IMR-90 (cell line): Measurements from ENCODE around the gene MYO7B. TPM values are rescaled to one million over a fixed set of nuclear protein-coding genes. Genes with fewer than 3 reads are reported as not detected.

ENCODE experiments used
- ATAC-seq: fragments of 200-7000 bp; cut with Tn5 transposase; 2 replicates; pipeline ENCODE4 v1.9.1; 2020; ENCODE audit warnings: low read depth, mild to moderate bottlenecking, moderate library complexity
- BruUV-seq: library from RNA; stranded (reverse); fragments of 400-500 nt; replicated peaks from 2 replicates; lab custom pipeline; 2021; lab: Mats Ljungman, UMichigan
- CTCF ChIA-PET: fragments of 300-600 bp; formaldehyde crosslinking; extraction: SDS; loops from one replicate; lab custom pipeline; 2021; ENCODE audit warnings: antibody characterized with exemption; lab: Yijun Ruan, JAX
- POLR2A ChIA-PET: fragments of 300-600 bp; sonication (Branson Sonifier 250); formaldehyde crosslinking; loops from one replicate; lab custom pipeline; 2022; ENCODE audit warnings: antibody characterized with exemption; ENCODE audit not compliant: unreplicated experiment; lab: Charles Lee
- DNase-seq: peaks from one replicate; pipeline ENCODE4 v3.0.0; 2013
- H2AFZ ChIP-seq: replicated peaks from 2 replicates; pipeline ENCODE3; 2013; ENCODE audit warnings: low read length, mild to moderate bottlenecking; ENCODE audit not compliant: poor library complexity
- H2AK5ac ChIP-seq: 2 replicates; pipeline ENCODE4 v1.6.1; 2013; ENCODE audit warnings: low read depth, low read length, inconsistent platforms
- H2AK9ac ChIP-seq: replicated peaks from 2 replicates; pipeline ENCODE3; 2013; ENCODE audit warnings: mild to moderate bottlenecking, low read depth, low read length, moderate library complexity; ENCODE audit not compliant: poor library complexity
- H2BK120ac ChIP-seq: 2 replicates; pipeline ENCODE4 v1.6.1; 2013; ENCODE audit warnings: low read depth, low read length, inconsistent platforms
- H2BK15ac ChIP-seq: 3 replicates; pipeline ENCODE4 v1.6.1; 2013; ENCODE audit warnings: low read depth, low read length, inconsistent platforms
- H2BK20ac ChIP-seq: 2 replicates; pipeline ENCODE4 v1.6.1; 2013; ENCODE audit warnings: low read depth, mild to moderate bottlenecking, inconsistent platforms, low read length, moderate library complexity
- H2BK5ac ChIP-seq: 2 replicates; pipeline ENCODE4 v1.6.1; 2013; ENCODE audit warnings: mild to moderate bottlenecking, low read depth, low read length, inconsistent platforms; ENCODE audit not compliant: poor library complexity, severe bottlenecking
- H3K14ac ChIP-seq: replicated peaks from 2 replicates; pipeline ENCODE4 v1.6.1; 2013; ENCODE audit warnings: low read depth, low read length, inconsistent platforms
- H3K18ac ChIP-seq: 2 replicates; pipeline ENCODE4 v1.6.1; 2013; ENCODE audit warnings: low read depth, low read length, control low read depth
- H3K23ac ChIP-seq: 2 replicates; pipeline ENCODE4 v1.6.1; 2013; ENCODE audit warnings: low read depth, low read length, inconsistent platforms
- H3K27ac ChIP-seq: 2 replicates; pipeline ENCODE4 v1.5.1; 2013; ENCODE audit warnings: mild to moderate bottlenecking, control low read depth, low read length; ENCODE audit not compliant: insufficient read depth
- H3K27me3 ChIP-seq: 2 replicates; pipeline ENCODE4 v1.6.1; 2013; ENCODE audit warnings: low read length; ENCODE audit not compliant: control insufficient read depth, insufficient read depth
- H3K36me3 ChIP-seq: 2 replicates; pipeline ENCODE4 v1.6.1; 2013; ENCODE audit warnings: low read length, mixed read lengths; ENCODE audit not compliant: control insufficient read depth, insufficient read depth
- H3K4ac ChIP-seq: 2 replicates; pipeline ENCODE4 v1.6.1; 2013; ENCODE audit warnings: low read depth, low read length, inconsistent platforms
- H3K4me1 ChIP-seq: 2 replicates; pipeline ENCODE4 v1.6.1; 2013; ENCODE audit warnings: low read length, mixed read lengths; ENCODE audit not compliant: control insufficient read depth, insufficient read depth
- H3K4me2 ChIP-seq: 2 replicates; pipeline ENCODE4 v1.6.1; 2013; ENCODE audit warnings: low read depth, mild to moderate bottlenecking, control low read depth, low read length, moderate library complexity
- H3K4me3 ChIP-seq: 2 replicates; pipeline ENCODE4 v1.5.1; 2013; ENCODE audit warnings: low read depth, mild to moderate bottlenecking, control low read depth, low read length, moderate library complexity; ENCODE audit not compliant: insufficient read depth
- H3K56ac ChIP-seq: 2 replicates; pipeline ENCODE4 v1.6.1; 2013; ENCODE audit warnings: low read length, inconsistent platforms; ENCODE audit not compliant: insufficient read depth; ENCODE audit errors: extremely low read depth
- H3K79me1 ChIP-seq, 2 experiments: 2 replicates each; pipeline ENCODE4 v1.6.1; 2013; ENCODE audit warnings: low read length in 2 of 2, inconsistent platforms in 1 of 2, low read depth in 1 of 2
- H3K9ac ChIP-seq: 2 replicates; pipeline ENCODE4 v1.6.1; 2013; ENCODE audit warnings: low read depth, low read length, control low read depth
- H3K9me1 ChIP-seq: 2 replicates; pipeline ENCODE4 v1.6.1; 2013; ENCODE audit warnings: low read length, inconsistent platforms; ENCODE audit not compliant: insufficient read depth
- H3K9me3 ChIP-seq: 2 replicates; pipeline ENCODE4 v1.6.1; 2013; ENCODE audit warnings: low read length; ENCODE audit not compliant: control insufficient read depth, insufficient read depth
- H4K20me1 ChIP-seq: 2 replicates; pipeline ENCODE4 v1.6.1; 2013; ENCODE audit warnings: low read length, inconsistent platforms; ENCODE audit not compliant: insufficient read depth
- H4K5ac ChIP-seq: 2 replicates; pipeline ENCODE4 v1.6.1; 2013; ENCODE audit warnings: mild to moderate bottlenecking, low read depth, low read length, control low read depth
- H4K8ac ChIP-seq, 2 experiments: 2 replicates each; pipeline ENCODE4 v1.6.1; 2013; ENCODE audit warnings: low read depth in 2 of 2, low read length in 2 of 2, control low read depth in 1 of 2, inconsistent platforms in 1 of 2
- H4K91ac ChIP-seq: 2 replicates; pipeline ENCODE4 v1.6.1; 2013; ENCODE audit warnings: low read depth, low read length, inconsistent platforms; ENCODE audit not compliant: insufficient read depth
- BHLHE40 ChIP-seq: fragments of 150-350 bp; IDR thresholded peaks from 2 replicates; pipeline ENCODE4 v1.6.1; 2016; ENCODE audit warnings: mild to moderate bottlenecking, low read depth, low read length
- CEBPB ChIP-seq: IDR thresholded peaks from 2 replicates; pipeline ENCODE4 v1.6.1; 2012; ENCODE audit warnings: low read depth, low read length, improper control_type of control experiment
- CHD1 ChIP-seq: IDR thresholded peaks from 2 replicates; pipeline ENCODE4 v1.6.1; 2012; ENCODE audit warnings: low read depth, low read length, improper control_type of control experiment
- CTCF ChIP-seq: conservative IDR thresholded peaks from 2 replicates; pipeline ENCODE4 v1.5.1; 2012; ENCODE audit warnings: mild to moderate bottlenecking, low read depth, low read length, improper control_type of control experiment
- FOS ChIP-seq: fragments of 150-350 bp; IDR thresholded peaks from 2 replicates; pipeline ENCODE4 v1.6.1; 2016; ENCODE audit warnings: low read depth, low read length
- MAZ ChIP-seq: IDR thresholded peaks from 2 replicates; pipeline ENCODE4 v1.6.1; 2012; ENCODE audit warnings: low read depth, mild to moderate bottlenecking, low read length, improper control_type of control experiment, moderate library complexity, borderline replicate concordance
- MXI1 ChIP-seq: IDR thresholded peaks from 2 replicates; pipeline ENCODE4 v1.6.1; 2012; ENCODE audit warnings: low read depth, mild to moderate bottlenecking, low read length, moderate library complexity, borderline replicate concordance
- NFE2L2 ChIP-seq: fragments of 150-350 bp; IDR thresholded peaks from 2 replicates; pipeline ENCODE4 v1.6.1; 2016; ENCODE audit warnings: low read depth, mild to moderate bottlenecking, low read length
- POLR2A ChIP-seq: IDR thresholded peaks from 2 replicates; pipeline ENCODE4 v1.6.1; 2012; ENCODE audit warnings: mild to moderate bottlenecking, low read depth, low read length
- RAD21 ChIP-seq: IDR thresholded peaks from 2 replicates; pipeline ENCODE4 v1.6.1; 2012; ENCODE audit warnings: low read length, improper control_type of control experiment
- RCOR1 ChIP-seq: IDR thresholded peaks from 2 replicates; pipeline ENCODE4 v1.6.1; 2012; ENCODE audit warnings: mild to moderate bottlenecking, low read length, improper control_type of control experiment; ENCODE audit not compliant: insufficient replicate concordance
- RFX5 ChIP-seq: IDR thresholded peaks from 2 replicates; pipeline ENCODE4 v1.8.0; 2012; ENCODE audit warnings: low read depth, mild to moderate bottlenecking, low read length, moderate library complexity
- SMC3 ChIP-seq: fragments of 150-350 bp; IDR thresholded peaks from 2 replicates; pipeline ENCODE4 v1.6.1; 2016; ENCODE audit warnings: low read depth, mild to moderate bottlenecking, antibody characterized with exemption, low read length, moderate library complexity
- USF2 ChIP-seq: fragments of 150-350 bp; IDR thresholded peaks from 2 replicates; pipeline ENCODE4 v1.6.1; 2017; ENCODE audit warnings: mild to moderate bottlenecking, antibody characterized with exemption, low read length, low read depth
- WGBS, 2 experiments: methylation state at CpG; one replicate each; pipeline versions ENCODE4 v1.1.5 to v1.1.7; 2013; ENCODE audit warnings: missing lambda C conversion rate in 2 of 2; ENCODE audit not compliant: insufficient read length in 1 of 2; ENCODE audit errors: extremely low coverage in 2 of 2; 5-methylcytosine and 5-hydroxymethylcytosine counted together
- dilution Hi-C: fragments of 300-500 bp; cut with HindIII; formaldehyde crosslinking; loops from one replicate; pipeline ENCODE4 v1.14.3; 2018; ENCODE audit warnings: low sequenced_read_pairs; ENCODE audit not compliant: unreplicated experiment
- in situ Hi-C: fragments of 300-500 bp; cut with MboI; formaldehyde crosslinking; loops from 3 replicates; pipeline ENCODE4 v1.14.3; 2019; ENCODE audit warnings: low sequenced_read_pairs, inconsistent platforms, mixed read lengths
- intact Hi-C: fragments of 100-400 bp; cut with micrococcal nuclease; formaldehyde crosslinking; loops from 2 replicates; pipeline ENCODE4 v1.10.0; 2022
- polyA plus RNA-seq, 3 experiments: library from polyadenylated mRNA; depleted of rRNA; stranded (reverse); fragments of >200 nt; gene quantifications; 2 replicates each; pipeline ENCODE4 v1.2.3, GENCODE V29; 2012; ENCODE audit warnings: low replicate concordance in 1 of 3
- total RNA-seq: library from RNA; depleted of rRNA; stranded (reverse); fragments of >200 nt; gene quantifications from 2 replicates; pipeline ENCODE4 v1.2.3, GENCODE V29; 2012
- TF ChIP-seq, protein P1 (sequence below): fragments of 150-350 bp; IDR thresholded peaks from 2 replicates; pipeline ENCODE4 v1.6.1; 2016; ENCODE audit warnings: low read depth, mild to moderate bottlenecking, low read length, moderate library complexity, borderline replicate concordance

The MYO7B gene
- total and polyA plus RNA-seq, 2 of the 4 experiments (the other 2 are of a cell fraction) = 0.18 to 0.46 TPM

- ChIA-PET POLR2A (no interaction called here), CTCF (no interaction called here)
- no peak overlapping the region for H2BK15ac ChIP-seq
- H4K91ac ChIP-seq = no peak overlapping the region
- no peak overlapping the region for H3K56ac ChIP-seq
- H3K9me1 ChIP-seq = peaks cover 9% of the 10 kb centered on the region; the same call in 1 of the 2 replicates
- ATAC-seq (no peak), DNase-seq (peak; percentile 34)
- H2BK20ac ChIP-seq = no peak overlapping the region
- H2BK120ac ChIP-seq = no peak overlapping the region
- H4K5ac ChIP-seq = no peak overlapping the region
- H3K79me1 ChIP-seq = 0 out of 4 replicates have a peak, but pooled peaks cover 0 to 6% of the 10 kb centered on the region in 2 experiments
- H4K8ac ChIP-seq = 0 out of 4 replicates have a peak overlapping the region, but pooled peaks of 1 of the 2 experiments have one; percentile 17
- intact Hi-C loops = no loop called here
- H3K27ac ChIP-seq = no peak overlapping the region
- H2BK5ac ChIP-seq = no peak overlapping the region
- H3K36me3 ChIP-seq = no peaks in the 10 kb centered on the region
- H3K27me3 ChIP-seq = peaks cover 18% of the 10 kb centered on the region
- TF ChIP-seq BHLHE40 = no peak
- no peak for TF ChIP-seq RFX5
- TF ChIP-seq POLR2A = no peak
- TF ChIP-seq, protein P1, sequence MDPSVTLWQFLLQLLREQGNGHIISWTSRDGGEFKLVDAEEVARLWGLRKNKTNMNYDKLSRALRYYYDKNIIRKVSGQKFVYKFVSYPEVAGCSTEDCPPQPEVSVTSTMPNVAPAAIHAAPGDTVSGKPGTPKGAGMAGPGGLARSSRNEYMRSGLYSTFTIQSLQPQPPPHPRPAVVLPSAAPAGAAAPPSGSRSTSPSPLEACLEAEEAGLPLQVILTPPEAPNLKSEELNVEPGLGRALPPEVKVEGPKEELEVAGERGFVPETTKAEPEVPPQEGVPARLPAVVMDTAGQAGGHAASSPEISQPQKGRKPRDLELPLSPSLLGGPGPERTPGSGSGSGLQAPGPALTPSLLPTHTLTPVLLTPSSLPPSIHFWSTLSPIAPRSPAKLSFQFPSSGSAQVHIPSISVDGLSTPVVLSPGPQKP = no peak
- no peak for TF ChIP-seq MXI1
- TF ChIP-seq CTCF = no peak
- no peak for TF ChIP-seq CEBPB
- no peak for TF ChIP-seq MAZ
- no peak for TF ChIP-seq RAD21
- no peak for TF ChIP-seq CHD1
- no peak for TF ChIP-seq USF2
- no peak for TF ChIP-seq SMC3
- no peak for TF ChIP-seq NFE2L2
- no peak for TF ChIP-seq FOS
- no peak for TF ChIP-seq RCOR1
- no peak overlapping the region for H2AK5ac ChIP-seq
- peak overlapping the region; percentile 67 for H2AFZ ChIP-seq
- no peaks in the 10 kb centered on the region for H4K20me1 ChIP-seq
- BruUV-seq = no TSS peak
- H2AK9ac ChIP-seq = no peak overlapping the region
- H3K4me3 ChIP-seq = no peak overlapping the region
- no peaks in the 10 kb centered on the region for H3K9me3 ChIP-seq
- H3K4ac ChIP-seq = no peak overlapping the region
- H3K9ac ChIP-seq = no peak overlapping the region
- in situ Hi-C loops = no loop called here
- no peaks in the 10 kb centered on the region for H3K4me1 ChIP-seq
- dilution Hi-C loops = no loop called here
- 0 out of 2 replicates have a peak overlapping the region, but pooled peaks have one; percentile 31 for H3K14ac ChIP-seq
- no peak overlapping the region for H3K18ac ChIP-seq
- 80% methylated on average over 3 of the region's 4 CpGs; no CpG with 5 or more reads in 1 of the 2 experiments for WGBS, 2 experiments
- H3K4me2 ChIP-seq = no peak overlapping the region
- H3K23ac ChIP-seq = no peak overlapping the region
Measured at GRCh38 chr2:127531221-127531648, 4.2 kb upstream of the MYO7B start.
